Activated CD8-positive, alpha-beta T cell treated with anti-CD3 and anti-CD28 coated beads for 36 hours (primary cell): Measurements from ENCODE around the gene UBE2G2. TPM values are rescaled to one million over a fixed set of nuclear protein-coding genes. Genes with fewer than 3 reads are reported as not detected.

ENCODE experiments used
- ATAC-seq: fragments of 200-7000 bp; cut with Tn5 transposase; one replicate; pipeline ENCODE4 v1.10.0; 2021; ENCODE audit warnings: mild to moderate bottlenecking, moderate library complexity
- CTCF ChIA-PET: fragments of 350-600 bp; sonication (Branson Sonifier 250); formaldehyde crosslinking; loops from one replicate; lab custom pipeline; 2021; ENCODE audit warnings: antibody characterized with exemption; lab: Charles Lee
- POLR2A ChIA-PET: fragments of 350-600 bp; sonication (Branson Sonifier 250); formaldehyde crosslinking; loops from one replicate; lab custom pipeline; 2021; ENCODE audit warnings: antibody characterized with exemption; lab: Charles Lee
- DNase-seq: peaks from one replicate; pipeline ENCODE4 v3.0.0-alpha.2; 2020
- H3K27ac Mint-ChIP-seq: one replicate; pipeline ENCODE4 v1.8.0; 2021; ENCODE audit warnings: mild to moderate bottlenecking, mixed read lengths
- H3K27me3 Mint-ChIP-seq: one replicate; pipeline ENCODE4 v1.8.0; 2021; ENCODE audit warnings: mixed read lengths
- H3K36me3 Mint-ChIP-seq: one replicate; pipeline ENCODE4 v1.8.0; 2021; ENCODE audit warnings: low read depth, mixed read lengths
- H3K4me1 Mint-ChIP-seq: one replicate; pipeline ENCODE4 v1.8.0; 2021; ENCODE audit warnings: low read depth, mixed read lengths
- H3K4me3 Mint-ChIP-seq: one replicate; pipeline ENCODE4 v1.8.0; 2021; ENCODE audit warnings: mild to moderate bottlenecking, moderate library complexity, mixed read lengths
- H3K9me3 Mint-ChIP-seq: one replicate; pipeline ENCODE4 v1.8.0; 2021; ENCODE audit warnings: mixed read lengths
- CTCF ChIP-seq: fragments of 200-600 bp; IDR thresholded peaks from one replicate; pipeline ENCODE4 v1.8.0; 2022; ENCODE audit warnings: antibody characterized with exemption, mild to moderate bottlenecking
- intact Hi-C: fragments of 100-400 bp; cut with micrococcal nuclease; formaldehyde crosslinking; loops from one replicate; pipeline ENCODE4 v1.10.0; 2022
- total RNA-seq, 2 experiments: library from RNA; stranded (reverse); gene quantifications; one replicate each; pipeline ENCODE4 v1.2.3, GENCODE V29; 2021

The UBE2G2 gene
- total RNA-seq, 2 experiments from 2014 or later: 113 to 115 TPM

- Mint-ChIP-seq H3K9me3 (no peaks in the 10 kb centered on the region), H3K4me1 (peaks cover 27% of the 10 kb centered on the region), H3K27ac (no peak overlapping the region), H3K4me3 (no peak overlapping the region), H3K36me3 (peaks cover 34% of the 10 kb centered on the region), H3K27me3 (no peaks in the 10 kb centered on the region)
- no peak for DNase-seq
- POLR2A ChIA-PET: no interaction called here
- no peak for TF ChIP-seq CTCF
- CTCF ChIA-PET: interaction anchor here (0.8 kb wide), 1 partner anchor 269 kb away, joined by 4 read pairs; no protein-coding TSS in a partner anchor
- ATAC-seq: no peak
- intact Hi-C loops: no loop called here
Observed at GRCh38 chr21:44779417-44780136, 22.0 kb downstream of the UBE2G2 start.

GRCh38 chr21:44778983-44779382, 22.6 kb downstream of the UBE2G2 start:
- Mint-ChIP-seq H3K4me3 (no peak overlapping the region), H3K27me3 (no peaks in the 10 kb centered on the region), H3K9me3 (no peaks in the 10 kb centered on the region), H3K27ac (no peak overlapping the region), H3K4me1 (peaks cover 27% of the 10 kb centered on the region), H3K36me3 (peaks cover 36% of the 10 kb centered on the region)
- ChIA-PET POLR2A (no interaction called here), CTCF (interaction anchor here (0.8 kb wide), 1 partner anchor 269 kb away, joined by 4 read pairs; no protein-coding TSS in a partner anchor)
- intact Hi-C loops: no loop called here
- ATAC-seq (no peak), DNase-seq (no peak)
- TF ChIP-seq CTCF: no peak

- Mint-ChIP-seq H3K27me3 (no peaks in the 10 kb centered on the region), H3K9me3 (no peaks in the 10 kb centered on the region), H3K4me1 (peaks cover 27% of the 10 kb centered on the region), H3K36me3 (peaks cover 36% of the 10 kb centered on the region), H3K27ac (no peak overlapping the region), H3K4me3 (no peak overlapping the region)
- intact Hi-C loops: no loop called here
- ATAC-seq: no peak
- POLR2A ChIA-PET: no interaction called here
- DNase-seq: no peak
- TF ChIP-seq CTCF: no peak
- CTCF ChIA-PET: no interaction called here
Observed at GRCh38 chr21:44778499-44778911, 23.1 kb downstream of the UBE2G2 start.

GRCh38 chr21:44778094-44778493, 23.5 kb downstream of the UBE2G2 start:
- intact Hi-C loops: no loop called here
- Mint-ChIP-seq H3K4me3 (no peak overlapping the region), H3K9me3 (no peaks in the 10 kb centered on the region), H3K27ac (no peak overlapping the region), H3K36me3 (peaks cover 32% of the 10 kb centered on the region), H3K4me1 (peaks cover 23% of the 10 kb centered on the region), H3K27me3 (no peaks in the 10 kb centered on the region)
- no peak for TF ChIP-seq CTCF
- DNase-seq: no peak
- ATAC-seq: no peak
- POLR2A ChIA-PET: no interaction called here
- CTCF ChIA-PET: no interaction called here

GRCh38 chr21:44774972-44775371, 26.6 kb downstream of the UBE2G2 start:
- TF ChIP-seq CTCF: no peak
- H3K27me3 Mint-ChIP-seq: no peaks in the 10 kb centered on the region
- no peak overlapping the region for H3K27ac Mint-ChIP-seq

More at GRCh38 chr21:44774972-44775371, 26.6 kb downstream of the UBE2G2 start:
- peaks cover 6% of the 10 kb centered on the region for H3K4me1 Mint-ChIP-seq
- peaks cover 40% of the 10 kb centered on the region for H3K36me3 Mint-ChIP-seq
- intact Hi-C loops: no loop called here
- ATAC-seq: no peak
- no peak for DNase-seq
- ChIA-PET CTCF (interaction anchor here (1.6 to 1.8 kb wide), 2 partner anchors 19 to 264 kb away, joined by 6 read pairs; no protein-coding TSS in a partner anchor), POLR2A (no interaction called here)
- no peak overlapping the region for H3K4me3 Mint-ChIP-seq
- no peaks in the 10 kb centered on the region for H3K9me3 Mint-ChIP-seq
